Fibroblast of villous mesenchyme (primary cell): ENCODE data around the gene KCNT1. TPM values are rescaled to one million over a fixed set of nuclear protein-coding genes. Genes with fewer than 3 reads are reported as not detected.

ENCODE experiments used
- DNase-seq: peaks from one replicate; pipeline ENCODE4 v3.0.0-alpha.2; 2010; ENCODE audit warnings: low read depth
- H3K4me3 ChIP-seq: 2 replicates; pipeline ENCODE4 v1.5.1; 2011; ENCODE audit warnings: low read depth, mild to moderate bottlenecking, low read length
- total RNA-seq: library from RNA; depleted of rRNA; stranded (reverse); fragments of >200 nt; gene quantifications from 2 replicates; pipeline ENCODE4 v1.2.3, GENCODE V29; 2012
- TF ChIP-seq, protein P1 (sequence below): IDR thresholded peaks from 2 replicates; pipeline ENCODE4 v1.5.1; 2012; ENCODE audit warnings: low read depth, mild to moderate bottlenecking, low read length; ENCODE audit not compliant: insufficient read depth

The KCNT1 gene
- total RNA-seq, 1 donor = not detected

DNA sequence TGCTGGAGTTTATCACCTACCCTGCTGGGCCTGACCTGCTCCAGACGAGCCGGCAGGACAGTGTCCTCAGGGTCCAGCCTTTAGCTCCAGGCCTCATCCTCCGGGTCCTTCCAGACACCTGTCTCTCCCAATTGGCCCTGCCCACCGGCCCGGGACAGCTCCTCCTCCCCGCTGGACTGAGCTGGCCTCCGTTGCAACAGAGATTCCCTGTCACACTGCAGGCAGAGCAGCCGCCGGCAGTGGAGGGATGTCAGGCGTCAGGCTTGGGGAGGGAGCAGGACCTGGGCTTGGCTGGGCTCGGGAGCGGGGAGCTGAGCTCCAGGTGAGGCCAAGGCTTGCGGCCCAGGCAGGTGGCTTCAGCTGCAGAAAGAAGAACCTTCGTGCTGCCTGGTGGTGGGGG is 1.7 kb downstream of the KCNT1 start:
- DNase-seq = no peak
- H3K4me3 ChIP-seq = no peak overlapping the region
- TF ChIP-seq, protein P1, sequence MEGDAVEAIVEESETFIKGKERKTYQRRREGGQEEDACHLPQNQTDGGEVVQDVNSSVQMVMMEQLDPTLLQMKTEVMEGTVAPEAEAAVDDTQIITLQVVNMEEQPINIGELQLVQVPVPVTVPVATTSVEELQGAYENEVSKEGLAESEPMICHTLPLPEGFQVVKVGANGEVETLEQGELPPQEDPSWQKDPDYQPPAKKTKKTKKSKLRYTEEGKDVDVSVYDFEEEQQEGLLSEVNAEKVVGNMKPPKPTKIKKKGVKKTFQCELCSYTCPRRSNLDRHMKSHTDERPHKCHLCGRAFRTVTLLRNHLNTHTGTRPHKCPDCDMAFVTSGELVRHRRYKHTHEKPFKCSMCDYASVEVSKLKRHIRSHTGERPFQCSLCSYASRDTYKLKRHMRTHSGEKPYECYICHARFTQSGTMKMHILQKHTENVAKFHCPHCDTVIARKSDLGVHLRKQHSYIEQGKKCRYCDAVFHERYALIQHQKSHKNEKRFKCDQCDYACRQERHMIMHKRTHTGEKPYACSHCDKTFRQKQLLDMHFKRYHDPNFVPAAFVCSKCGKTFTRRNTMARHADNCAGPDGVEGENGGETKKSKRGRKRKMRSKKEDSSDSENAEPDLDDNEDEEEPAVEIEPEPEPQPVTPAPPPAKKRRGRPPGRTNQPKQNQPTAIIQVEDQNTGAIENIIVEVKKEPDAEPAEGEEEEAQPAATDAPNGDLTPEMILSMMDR = no peak

DNA sequence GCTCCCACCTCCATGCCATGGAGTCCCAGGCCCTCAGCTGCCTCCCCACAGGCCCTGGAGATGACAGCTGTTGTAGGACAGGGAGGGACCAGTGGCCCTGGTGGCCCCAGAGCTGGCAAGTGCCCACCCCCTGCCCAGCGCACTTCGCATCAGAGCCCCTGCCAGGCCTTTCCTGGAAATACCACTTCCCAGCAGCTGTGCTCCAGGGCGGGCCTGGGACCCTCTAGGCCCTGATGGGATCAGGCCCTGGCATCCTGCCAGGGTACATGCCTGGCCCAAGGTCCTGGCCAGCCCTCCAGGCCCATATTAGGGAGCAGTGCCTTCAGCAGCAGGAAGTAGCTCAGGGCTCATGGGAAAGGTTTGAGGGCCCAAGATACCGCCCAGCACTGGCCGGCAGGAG is 2.5 kb downstream of the KCNT1 start:
- no peak overlapping the region for H3K4me3 ChIP-seq
- TF ChIP-seq, protein P1 = no peak
- no peak for DNase-seq

DNA sequence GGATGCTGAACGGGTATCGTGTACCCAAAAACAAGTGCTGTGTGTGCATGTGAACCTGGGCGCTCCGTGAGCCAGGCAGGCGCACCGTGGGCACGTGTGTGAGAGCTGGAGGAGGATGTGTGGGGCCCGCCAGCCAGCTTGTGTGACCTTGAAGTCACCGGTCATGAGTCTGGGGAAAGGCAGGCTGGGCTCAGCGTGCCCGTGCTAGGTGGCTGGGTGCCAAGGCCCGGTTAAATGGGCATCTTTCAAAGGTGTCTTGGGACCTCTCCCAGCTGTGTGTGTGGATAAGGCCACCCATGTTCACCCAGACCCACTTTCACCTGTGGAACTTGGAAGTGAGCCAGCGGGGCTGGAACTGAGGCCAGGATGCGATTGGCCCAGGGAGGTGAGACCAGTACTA is 3.4 kb downstream of the KCNT1 start:
- no peak for DNase-seq
- TF ChIP-seq, protein P1 = no peak
- H3K4me3 ChIP-seq = no peak overlapping the region

DNA sequence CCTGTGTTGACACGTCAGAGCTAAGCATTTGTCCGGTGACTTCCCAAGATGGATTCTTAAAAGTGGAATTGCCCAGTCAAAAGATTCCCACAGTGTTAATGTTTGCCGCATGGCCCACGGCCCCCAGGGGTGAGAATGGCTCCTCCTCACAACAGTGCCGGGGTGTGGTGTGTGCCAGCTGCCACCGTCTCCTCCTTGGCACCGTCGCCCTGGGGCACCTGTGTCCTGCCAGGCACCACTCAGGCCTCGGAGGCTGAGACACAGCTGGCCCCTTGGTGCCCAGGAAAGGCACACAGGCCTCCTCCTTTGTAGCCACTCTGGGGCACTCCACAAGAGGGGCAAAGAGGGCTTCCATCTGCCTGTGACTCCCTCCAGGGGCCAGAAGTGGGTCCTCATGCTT is 4.3 kb downstream of the KCNT1 start:
- H3K4me3 ChIP-seq = no peak overlapping the region
- TF ChIP-seq, protein P1 = no peak
- no peak for DNase-seq

DNA sequence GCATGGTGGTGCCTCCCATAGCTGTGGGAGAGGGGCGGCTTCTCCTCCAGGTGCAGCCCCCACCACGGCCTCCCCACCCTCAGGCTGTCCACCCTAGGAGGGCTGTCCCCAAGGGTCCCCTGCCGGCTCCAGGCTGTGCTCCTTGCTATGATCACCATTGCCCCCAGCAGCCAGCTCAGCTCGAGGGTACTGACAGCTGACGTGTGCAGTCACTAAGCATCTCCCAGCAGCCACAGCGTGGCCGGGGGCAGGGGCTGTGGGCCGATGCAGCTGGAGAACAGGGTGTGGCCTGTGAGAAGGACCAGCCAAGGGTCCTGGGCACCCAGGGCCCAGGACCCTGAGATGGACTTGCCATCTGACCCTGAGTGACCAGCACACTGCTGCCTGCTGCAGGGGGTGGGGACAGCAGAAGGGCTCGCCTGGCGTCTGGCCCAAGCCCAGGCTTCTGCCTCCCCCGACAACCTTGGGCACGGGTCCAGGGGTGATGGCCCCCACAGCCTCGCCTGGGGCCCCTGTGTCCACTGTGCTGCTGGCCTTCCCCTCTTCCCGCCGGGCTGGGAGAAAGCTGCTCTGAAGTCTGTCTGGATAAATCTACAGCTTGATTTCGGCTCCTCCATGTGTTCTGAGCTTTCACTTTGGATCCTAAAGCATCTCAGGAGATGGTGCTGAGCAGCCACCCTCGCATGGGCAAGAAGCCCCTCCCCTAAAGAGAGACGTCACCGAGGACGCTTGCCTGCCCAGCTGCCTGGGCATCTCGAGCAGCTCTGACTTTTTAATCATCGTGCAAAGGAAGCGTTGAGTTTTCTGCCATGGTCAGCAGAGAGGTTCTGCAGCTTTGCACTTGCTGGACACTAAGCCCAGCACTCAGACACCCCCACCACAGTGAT is 5.5 kb downstream of the KCNT1 start:
- no peak for DNase-seq
- H3K4me3 ChIP-seq = no peak overlapping the region
- TF ChIP-seq, protein P1 = no peak

DNA sequence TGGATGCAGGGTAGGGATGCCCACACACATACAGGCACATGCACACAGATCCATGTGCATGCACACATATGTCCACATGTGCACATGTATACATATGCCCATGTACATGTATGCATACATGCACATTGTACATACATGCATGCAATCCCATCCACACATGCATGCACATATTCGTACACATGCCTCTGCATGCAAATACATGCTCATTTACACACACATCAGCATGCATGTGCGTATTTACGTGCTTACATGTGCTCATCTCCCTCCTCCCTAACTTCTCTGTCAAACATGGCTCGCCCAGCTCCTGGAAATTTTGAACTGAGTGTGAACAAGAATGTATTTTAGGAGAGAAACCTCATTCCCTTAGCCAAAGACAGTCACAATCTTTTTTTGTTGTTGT is 6.2 kb downstream of the KCNT1 start:
- no peak for DNase-seq
- TF ChIP-seq, protein P1 = no peak
- H3K4me3 ChIP-seq = no peak overlapping the region
